Esophagus squamous epithelium (tissue), 5 donors: Measurements from ENCODE around the gene MYO1B. TPM values are rescaled to one million over a fixed set of nuclear protein-coding genes. Genes with fewer than 3 reads are reported as not detected.

Source experiments
- DNase-seq: peaks from one replicate; lab custom pipeline; 2025; lab: John Stamatoyannopoulos, UW
- H3K27ac ChIP-seq, 4 donors: fragments of 200-600 bp; sonication (generic); one replicate each; pipeline ENCODE4 v1.5.1; 2016 to 2019; ENCODE audit warnings: mild to moderate bottlenecking in 1 of 4
- H3K27me3 ChIP-seq, 4 donors: fragments of 200-600 bp; sonication (generic); 1 replicate in 3 of 4; 2 replicates in 1 of 4; pipeline versions ENCODE4 v1.5.1 to v1.6.0; 2017 to 2021; ENCODE audit warnings: antibody characterized with exemption in 1 of 4
- H3K36me3 ChIP-seq, 3 donors: fragments of 200-600 bp; sonication (generic); one replicate each; pipeline ENCODE4 v1.5.1; 2016 to 2019
- H3K4me1 ChIP-seq, 3 donors: fragments of 200-600 bp; sonication (generic); one replicate each; pipeline ENCODE4 v1.5.1; 2017 to 2019
- H3K4me3 ChIP-seq, 4 donors: fragments of 200-600 bp; sonication (generic); 1 replicate in 3 of 4; 2 replicates in 1 of 4; pipeline ENCODE4 v1.5.1; 2016 to 2019; ENCODE audit warnings: mild to moderate bottlenecking in 2 of 4, moderate library complexity in 1 of 4
- H3K9me3 ChIP-seq, 3 donors: fragments of 200-600 bp; sonication (generic); one replicate each; pipeline ENCODE4 v1.5.1; 2016 to 2019
- POLR2A ChIP-seq, 4 donors: fragments of 450-650 bp; IDR thresholded peaks; one replicate each; pipeline ENCODE4 v1.6.1; 2017; ENCODE audit warnings: antibody characterized with exemption in 4 of 4, mild to moderate bottlenecking in 4 of 4, moderate library complexity in 3 of 4
- WGBS, 2 donors: methylation state at CpG; one replicate each; pipeline ENCODE4 v1.1.5; 2018; 5-methylcytosine and 5-hydroxymethylcytosine counted together
- intact Hi-C: fragments of 100-400 bp; cut with DNase I; formaldehyde crosslinking; loops from one replicate; pipeline ENCODE4 v1.15.0; 2022
- small RNA-seq, 4 donors: library from RNA; depleted of rRNA; stranded (forward); fragments of <200 nt; gene quantifications; one replicate each; pipeline ENCODE3, GENCODE V24; 2016
- total RNA-seq, 4 donors: library from RNA; depleted of rRNA; stranded (reverse); fragments of >200 nt; gene quantifications; one replicate each; pipeline ENCODE4 v1.1.0, GENCODE V29; 2016
- TF ChIP-seq, protein P1 (sequence below), 6 experiments: fragments of 450-650 bp in 4 of 6; fragments of 200-600 bp in 2 of 6; sonication (generic) in 2 of 6; IDR thresholded peaks; one replicate each; pipeline ENCODE4 v1.5.1; 2016 to 2019; ENCODE audit warnings: antibody characterized with exemption in 6 of 6, mild to moderate bottlenecking in 4 of 6, moderate library complexity in 4 of 6
- donor health status: DM: yes; HTN: yes; CAD: no.

MYO1B gene
- total RNA-seq, 4 donors from 2014 or later: 24.6 to 152 (median 37.5) TPM

- TF ChIP-seq, protein P1, sequence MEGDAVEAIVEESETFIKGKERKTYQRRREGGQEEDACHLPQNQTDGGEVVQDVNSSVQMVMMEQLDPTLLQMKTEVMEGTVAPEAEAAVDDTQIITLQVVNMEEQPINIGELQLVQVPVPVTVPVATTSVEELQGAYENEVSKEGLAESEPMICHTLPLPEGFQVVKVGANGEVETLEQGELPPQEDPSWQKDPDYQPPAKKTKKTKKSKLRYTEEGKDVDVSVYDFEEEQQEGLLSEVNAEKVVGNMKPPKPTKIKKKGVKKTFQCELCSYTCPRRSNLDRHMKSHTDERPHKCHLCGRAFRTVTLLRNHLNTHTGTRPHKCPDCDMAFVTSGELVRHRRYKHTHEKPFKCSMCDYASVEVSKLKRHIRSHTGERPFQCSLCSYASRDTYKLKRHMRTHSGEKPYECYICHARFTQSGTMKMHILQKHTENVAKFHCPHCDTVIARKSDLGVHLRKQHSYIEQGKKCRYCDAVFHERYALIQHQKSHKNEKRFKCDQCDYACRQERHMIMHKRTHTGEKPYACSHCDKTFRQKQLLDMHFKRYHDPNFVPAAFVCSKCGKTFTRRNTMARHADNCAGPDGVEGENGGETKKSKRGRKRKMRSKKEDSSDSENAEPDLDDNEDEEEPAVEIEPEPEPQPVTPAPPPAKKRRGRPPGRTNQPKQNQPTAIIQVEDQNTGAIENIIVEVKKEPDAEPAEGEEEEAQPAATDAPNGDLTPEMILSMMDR (IDR thresholded peaks at IDR 0.05): no peak
- TF ChIP-seq POLR2A (IDR thresholded peaks at IDR 0.05): no peak
- Histone ChIP-seq H3K4me3 (no peak overlapping the region), H3K27me3 (no peaks in the 10 kb centered on the region), H3K36me3 (no peaks in the 10 kb centered on the region), H3K27ac (peak overlapping the region in 1 of 4 donors; percentile 31), H3K9me3 (no peaks in the 10 kb centered on the region), H3K4me1 (no peaks in the 10 kb centered on the region)
- WGBS, 2 donors: 64 to 79% methylated on average over 3 of the region's 3 CpGs
- intact Hi-C loops: no loop called here
- DNase-seq: no peak
These were observed 220.7 kb downstream of the MYO1B start for GRCh38 chr2:191465766-191466420.

DNA sequence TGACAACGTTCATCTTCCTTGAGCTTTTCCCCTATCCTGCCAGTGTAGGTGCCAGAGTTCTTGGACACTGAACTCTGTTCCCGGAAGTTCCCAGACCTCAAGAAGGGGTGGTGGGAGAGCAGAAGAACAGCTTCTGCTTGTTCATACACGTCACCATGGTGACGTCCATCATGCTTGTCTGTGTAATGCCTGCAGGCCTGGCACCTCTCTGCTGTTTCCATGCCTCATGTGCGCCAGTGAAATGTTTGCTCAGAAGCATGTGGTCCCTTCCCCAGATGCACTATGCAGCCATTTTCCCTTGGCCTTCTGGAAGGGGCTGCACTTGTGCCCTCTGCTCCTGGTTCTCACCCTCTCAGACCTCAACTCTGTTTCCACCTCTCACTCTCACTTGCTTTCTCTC, 221.9 kb downstream of the MYO1B start:
- DNase-seq: no peak
- Histone ChIP-seq H3K27me3 (no peaks in the 10 kb centered on the region), H3K4me1 (no peaks in the 10 kb centered on the region), H3K36me3 (no peaks in the 10 kb centered on the region), H3K9me3 (no peaks in the 10 kb centered on the region), H3K27ac (no peak overlapping the region), H3K4me3 (no peak overlapping the region)
- 78 to 92% methylated on average over 4 to 5 of the region's 5 CpGs for WGBS, 2 donors
- TF ChIP-seq, protein P1 (IDR thresholded peaks at IDR 0.05): no peak
- TF ChIP-seq POLR2A (IDR thresholded peaks at IDR 0.05): no peak
- intact Hi-C loops: no loop called here

DNA sequence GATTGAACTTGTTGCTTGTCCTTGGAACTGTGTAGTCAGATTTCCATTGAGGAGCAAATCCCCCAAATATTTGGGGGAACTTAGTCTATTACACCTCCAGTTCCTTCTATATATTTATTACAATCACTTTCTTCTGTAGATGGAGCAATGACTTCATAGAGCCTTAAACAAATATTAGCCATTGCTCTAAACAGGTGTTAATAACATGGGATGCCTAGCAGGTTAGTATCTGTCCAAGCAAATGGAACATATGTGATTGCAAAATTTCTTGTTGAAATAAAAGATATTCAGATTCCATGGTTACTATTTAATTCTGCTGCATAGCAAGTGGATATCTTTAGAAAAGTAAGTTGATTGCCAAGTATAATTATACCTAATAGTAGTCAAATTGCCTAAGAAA, 225.1 kb downstream of the MYO1B start:
- Histone ChIP-seq H3K4me3 (no peak overlapping the region), H3K9me3 (no peaks in the 10 kb centered on the region), H3K27ac (no peak overlapping the region), H3K4me1 (no peaks in the 10 kb centered on the region), H3K27me3 (no peaks in the 10 kb centered on the region), H3K36me3 (no peaks in the 10 kb centered on the region)
- intact Hi-C loops: no loop called here
- TF ChIP-seq, protein P1 (IDR thresholded peaks at IDR 0.05): no peak
- no peak for TF ChIP-seq POLR2A (IDR thresholded peaks at IDR 0.05)
- no peak for DNase-seq

DNA sequence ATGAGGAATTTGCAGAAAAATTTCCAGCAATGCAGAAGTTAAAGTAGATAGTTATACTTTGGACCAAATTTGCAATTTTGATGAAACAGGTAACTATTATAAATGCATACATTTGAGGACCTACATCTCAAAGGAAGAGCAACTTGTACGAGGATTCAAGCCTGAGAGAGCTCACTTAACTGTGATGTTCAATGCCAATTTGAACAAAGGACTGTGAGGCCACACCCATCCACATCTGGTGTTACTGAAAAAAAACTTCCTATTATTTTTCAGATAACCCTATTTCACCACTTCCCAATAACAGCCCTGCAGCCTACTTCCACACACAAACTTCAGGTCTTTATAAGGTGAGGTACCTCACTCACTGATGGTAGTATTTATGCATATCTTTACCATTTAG, 229.3 kb downstream of the MYO1B start:
- H3K27ac ChIP-seq: no peak overlapping the region
- H3K27me3 ChIP-seq: no peaks in the 10 kb centered on the region
- no peaks in the 10 kb centered on the region for H3K9me3 ChIP-seq
- H3K36me3 ChIP-seq: no peaks in the 10 kb centered on the region
- H3K4me3 ChIP-seq: no peak overlapping the region
- H3K4me1 ChIP-seq: peaks cover 0 to 5% (median 0%) of the 10 kb centered on the region in 3 donors
- TF ChIP-seq POLR2A (IDR thresholded peaks at IDR 0.05): no peak
- TF ChIP-seq, protein P1 (IDR thresholded peaks at IDR 0.05): no peak
- 29 to 31% methylated on average over 1 of the region's 1 CpG for WGBS, 2 donors
- DNase-seq: no peak
- intact Hi-C loops: no loop called here

Small RNA genes within 50 kb of the gene (small RNA-seq; reads per million reads assigned to genes)
- gene RNU6-1045P: 0 reads per million in 4 donors

Other genes with a start within 250 kb of the MYO1B start
- gene STAT1, start 231.2 kb upstream of the MYO1B start, total RNA-seq: 10 to 100 TPM; 23.6 to 58.9 (median 36.1) TPM
- gene STAT4, start 94.4 kb upstream of the MYO1B start, total RNA-seq: 1 to 10 TPM in 3 of 4 donors, under 1 TPM in 1; 0.47 to 3.2 (median 2.1) TPM